NCI-H524 (cell line): ENCODE results near the gene AP1M1.
A peak's percentile ranks its signal among the peaks of the same experiment; 100 is the strongest.

Experiments
- DNase-seq, 2 experiments: peaks; one replicate each; lab custom pipeline; 2025; lab: John Stamatoyannopoulos, UW

AP1M1 gene

DNA sequence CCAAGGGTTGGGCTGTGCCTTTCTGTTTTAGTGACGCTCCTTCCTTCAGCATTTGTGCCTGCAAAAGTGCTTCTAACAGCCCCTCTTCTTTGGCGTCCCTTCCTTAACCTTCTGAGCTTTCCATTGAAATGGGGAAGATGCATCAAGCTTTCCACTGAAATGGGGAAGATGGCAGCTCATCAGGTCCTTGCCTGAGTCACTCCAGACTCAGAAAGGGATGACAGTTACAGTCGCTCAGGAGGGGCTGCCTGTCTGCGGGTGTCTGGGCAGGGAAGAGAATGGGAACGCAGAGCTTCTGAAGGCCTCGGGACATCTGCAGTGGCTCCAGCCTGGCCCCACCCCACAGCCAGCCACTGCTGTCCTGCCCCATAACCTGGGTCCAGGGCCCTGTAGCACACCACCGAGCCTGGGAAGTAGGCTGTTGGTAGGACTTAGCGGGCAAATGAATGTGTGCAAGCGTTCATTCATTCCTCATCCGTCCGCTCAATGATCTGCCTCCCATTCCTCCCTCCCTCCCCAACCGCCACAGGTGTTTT lies 9.8 kb downstream of the AP1M1 start:
- DNase-seq, result no peak

GRCh38 chr19:16208064-16208759 lies 10.5 kb downstream of the AP1M1 start:
- no peak for DNase-seq

- DNase-seq, result no peak
Measured at GRCh38 chr19:16208847-16209665, 11.3 kb downstream of the AP1M1 start.

DNA sequence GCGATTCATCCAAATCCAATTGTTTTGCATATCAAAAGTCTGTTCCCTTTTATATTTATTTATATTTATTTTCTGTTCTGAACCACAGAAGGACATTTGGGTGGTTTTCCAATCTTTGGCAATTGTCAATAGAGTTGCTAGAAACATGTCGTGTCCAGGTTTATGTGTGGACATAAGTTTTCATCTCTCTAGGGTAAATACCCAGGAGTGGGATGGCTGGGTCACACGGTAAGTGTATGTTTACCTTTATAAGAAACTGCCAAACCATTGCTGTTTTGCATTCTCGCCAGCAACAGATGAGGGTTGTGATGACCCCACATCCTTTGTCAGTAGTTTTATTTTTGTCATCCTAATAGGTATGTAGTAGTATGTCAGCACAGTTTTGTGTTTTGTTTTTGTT lies 12.5 kb downstream of the AP1M1 start:
- DNase-seq, result no peak

DNA sequence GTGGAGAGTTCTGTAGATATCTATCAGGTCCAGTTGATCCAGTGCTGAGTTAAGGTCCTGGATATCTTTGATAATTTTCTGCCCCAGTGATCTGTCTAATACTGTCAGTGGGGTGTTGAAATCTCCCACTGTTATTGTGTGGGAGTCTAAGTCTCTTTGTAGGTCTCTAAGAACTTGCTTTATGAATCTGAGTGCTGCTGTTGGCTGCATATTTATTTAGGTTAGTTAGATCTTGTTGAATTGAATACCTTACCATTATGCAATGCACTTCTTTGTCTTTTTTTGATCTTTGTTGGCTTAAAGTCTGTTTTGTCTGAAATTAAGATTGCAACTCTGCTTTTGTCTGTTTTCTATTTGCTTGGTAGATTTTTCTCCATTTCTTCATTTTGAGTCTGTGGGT lies 15.4 kb downstream of the AP1M1 start:
- no peak for DNase-seq

- DNase-seq, result peak; percentile 95 to 97
Measured at GRCh38 chr19:16216744-16217670, 19.3 kb downstream of the AP1M1 start.

DNA sequence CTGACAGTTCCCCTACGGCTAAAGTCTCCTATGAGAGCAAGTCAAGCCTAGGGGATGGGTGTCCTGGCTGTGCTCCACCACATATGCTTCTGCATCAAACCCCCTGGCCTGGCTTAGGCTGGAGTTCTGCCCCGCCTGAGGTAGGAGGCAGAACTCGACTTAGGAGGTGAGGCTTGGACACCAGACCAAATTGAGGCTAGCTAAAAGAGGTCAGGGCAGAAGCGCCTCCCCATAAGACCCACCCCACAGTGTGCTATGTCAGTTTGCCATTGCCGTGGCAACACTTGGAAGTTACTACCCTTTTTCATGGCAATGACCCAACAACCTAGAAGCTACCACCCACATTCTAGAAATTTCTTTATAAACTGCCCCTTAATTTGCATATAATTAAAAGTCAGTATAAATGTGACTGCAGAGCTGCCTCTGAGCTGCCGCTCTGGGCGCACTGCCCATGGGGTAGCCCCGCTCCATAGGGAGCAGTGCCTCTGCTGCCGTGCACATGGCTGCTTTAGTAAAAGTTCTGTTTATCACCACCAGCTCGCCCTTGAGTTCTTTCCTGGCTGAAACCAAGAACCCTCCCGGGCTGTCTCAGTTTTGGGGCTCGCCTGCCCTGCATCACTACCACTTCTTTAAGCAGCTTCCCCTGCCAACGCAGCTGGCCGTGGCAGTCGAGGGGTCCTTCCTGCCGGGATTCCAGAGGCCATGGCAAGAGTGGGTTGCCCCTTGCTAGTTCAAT lies 20.2 kb downstream of the AP1M1 start:
- no peak for DNase-seq

GRCh38 chr19:16218851-16219250 lies 21.1 kb downstream of the AP1M1 start:
- DNase-seq, result no peak

DNA sequence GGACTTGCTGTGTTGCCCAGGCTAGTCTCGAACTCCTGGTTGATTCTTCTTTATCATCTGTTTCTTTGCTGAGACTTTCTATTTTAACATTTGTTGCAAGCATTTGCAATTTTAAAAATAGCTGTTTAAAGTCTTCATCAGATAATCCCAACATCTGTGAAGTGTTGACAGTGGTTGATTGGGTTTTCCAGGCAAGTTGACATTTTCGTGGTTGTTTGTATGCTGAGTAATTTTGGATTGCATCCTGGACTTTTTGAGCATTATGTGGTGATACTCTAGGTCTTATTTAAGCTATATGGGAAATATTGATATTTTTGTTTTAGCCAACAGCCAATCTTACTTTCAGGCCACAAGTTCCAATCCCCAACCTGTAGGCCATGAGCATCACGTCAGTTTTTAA lies 25.1 kb downstream of the AP1M1 start:
- DNase-seq, result no peak

DNA sequence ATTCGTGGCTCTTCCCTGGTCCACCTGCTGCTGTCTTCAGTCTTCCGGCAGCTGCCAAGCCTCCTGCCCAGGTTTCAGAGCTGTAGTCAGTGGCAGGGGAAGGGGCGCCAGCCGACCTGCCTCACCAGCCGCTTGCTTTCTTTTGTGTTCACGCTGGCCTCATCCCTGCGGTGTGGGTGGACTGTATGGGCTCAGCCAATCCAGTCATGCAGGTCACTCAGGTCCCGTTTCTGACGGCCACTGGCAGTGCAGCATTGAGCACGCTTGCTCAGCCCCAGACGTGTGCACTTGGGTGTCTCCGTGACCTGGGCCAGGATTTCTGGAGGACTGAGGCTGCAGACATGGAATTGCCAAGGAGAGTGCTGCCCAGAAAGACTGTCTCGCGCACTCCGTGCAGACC lies 26.0 kb downstream of the AP1M1 start:
- no peak for DNase-seq

DNA sequence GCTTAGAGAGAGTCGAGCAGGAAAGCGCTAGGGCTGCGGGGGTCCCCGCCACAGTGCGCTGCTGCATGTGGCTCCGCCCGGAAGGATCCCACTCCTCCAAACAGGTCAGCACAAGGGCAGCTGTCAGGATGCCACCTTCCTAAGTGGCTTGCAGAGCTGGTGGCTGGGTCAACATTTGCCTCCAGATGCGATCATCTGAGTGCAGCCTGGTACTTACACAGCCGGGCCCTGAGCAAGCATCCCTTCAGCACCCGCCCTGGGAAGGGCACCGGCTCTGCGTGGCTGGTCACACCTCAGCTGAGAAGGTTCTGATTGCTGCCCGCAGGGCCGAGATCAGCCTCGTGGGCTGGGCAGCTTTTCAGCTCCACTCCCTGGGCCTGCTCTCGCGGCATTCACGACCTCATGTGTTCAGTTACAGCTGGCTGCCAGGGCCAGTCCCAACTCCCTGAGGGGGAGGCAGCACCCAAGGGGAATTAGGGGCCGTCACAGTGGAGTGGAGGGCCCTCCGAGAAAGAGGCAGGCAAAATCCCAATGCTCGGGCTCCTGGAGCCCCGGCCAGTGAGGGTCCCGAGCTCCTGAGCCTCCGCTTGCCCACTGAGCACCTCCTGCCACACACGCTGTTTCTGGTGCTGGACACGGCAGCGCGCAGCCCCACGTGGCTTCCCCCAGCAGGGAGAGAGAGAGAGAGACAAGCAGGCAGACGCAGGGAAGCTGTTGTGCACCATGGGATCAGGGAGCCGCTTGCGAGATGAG lies 26.8 kb downstream of the AP1M1 start:
- DNase-seq, result no peak

DNA sequence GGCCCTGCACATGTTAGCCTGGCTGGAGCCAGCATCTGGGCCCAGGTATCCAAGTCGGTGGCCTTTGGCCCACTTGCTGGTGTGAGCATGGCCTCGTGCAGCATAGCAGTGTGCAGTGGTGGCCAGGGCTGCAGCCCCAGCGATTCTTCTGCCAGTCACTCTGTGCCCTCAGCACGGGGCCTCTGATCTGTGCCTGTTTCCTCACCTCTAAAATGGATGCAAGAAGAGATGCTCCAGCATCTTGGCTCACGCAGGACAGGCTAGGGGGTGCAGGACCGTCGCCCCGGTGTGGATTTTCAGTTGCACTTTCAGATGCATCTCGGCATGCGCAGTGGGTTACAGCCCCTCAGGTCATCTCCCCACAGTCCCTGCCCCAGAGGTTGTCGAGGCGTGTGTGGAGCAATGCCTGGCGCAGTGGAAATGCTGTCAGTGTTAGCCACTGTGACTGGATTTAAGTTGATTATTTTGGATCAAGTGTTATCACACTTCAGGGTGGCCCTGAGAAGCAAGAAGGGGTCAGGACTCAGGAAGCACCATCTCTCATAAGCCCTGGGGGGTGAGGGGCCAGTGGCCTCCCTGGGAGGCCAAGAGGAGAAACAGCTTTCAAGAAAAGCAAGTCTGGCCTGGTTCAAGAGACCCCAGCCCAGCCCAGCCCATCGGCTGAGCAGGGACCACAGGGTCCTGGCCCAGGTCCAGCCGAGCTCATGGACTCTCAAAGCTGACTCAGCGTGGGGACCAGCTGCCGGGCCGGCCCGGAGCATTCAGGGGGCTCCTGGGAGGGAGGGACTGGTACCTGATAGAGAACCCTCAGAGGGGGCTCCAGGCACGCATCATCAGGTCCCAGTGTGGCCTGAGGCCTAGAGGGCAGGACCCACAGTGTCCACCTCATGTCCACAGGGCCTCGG lies 27.8 kb downstream of the AP1M1 start:
- no peak for DNase-seq

DNA sequence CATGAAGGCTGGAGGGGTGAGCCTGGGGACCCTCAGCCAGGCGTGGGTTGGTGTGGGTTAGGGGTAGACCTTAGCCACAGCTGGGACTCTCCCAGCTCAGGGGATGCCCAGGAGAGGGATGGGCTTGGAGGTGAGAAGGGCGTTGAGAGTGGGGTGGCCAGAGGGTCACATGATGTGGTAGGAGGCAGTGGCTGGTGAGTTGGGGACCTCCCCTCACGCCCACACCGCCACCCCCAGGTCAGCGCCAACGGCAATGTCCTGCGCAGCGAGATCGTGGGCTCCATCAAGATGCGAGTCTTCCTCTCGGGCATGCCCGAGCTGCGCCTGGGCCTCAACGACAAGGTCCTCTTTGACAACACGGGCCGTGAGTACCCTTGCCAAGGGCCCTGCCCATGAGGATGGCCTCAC lies 28.5 kb downstream of the AP1M1 start:
- DNase-seq, result no peak

DNA sequence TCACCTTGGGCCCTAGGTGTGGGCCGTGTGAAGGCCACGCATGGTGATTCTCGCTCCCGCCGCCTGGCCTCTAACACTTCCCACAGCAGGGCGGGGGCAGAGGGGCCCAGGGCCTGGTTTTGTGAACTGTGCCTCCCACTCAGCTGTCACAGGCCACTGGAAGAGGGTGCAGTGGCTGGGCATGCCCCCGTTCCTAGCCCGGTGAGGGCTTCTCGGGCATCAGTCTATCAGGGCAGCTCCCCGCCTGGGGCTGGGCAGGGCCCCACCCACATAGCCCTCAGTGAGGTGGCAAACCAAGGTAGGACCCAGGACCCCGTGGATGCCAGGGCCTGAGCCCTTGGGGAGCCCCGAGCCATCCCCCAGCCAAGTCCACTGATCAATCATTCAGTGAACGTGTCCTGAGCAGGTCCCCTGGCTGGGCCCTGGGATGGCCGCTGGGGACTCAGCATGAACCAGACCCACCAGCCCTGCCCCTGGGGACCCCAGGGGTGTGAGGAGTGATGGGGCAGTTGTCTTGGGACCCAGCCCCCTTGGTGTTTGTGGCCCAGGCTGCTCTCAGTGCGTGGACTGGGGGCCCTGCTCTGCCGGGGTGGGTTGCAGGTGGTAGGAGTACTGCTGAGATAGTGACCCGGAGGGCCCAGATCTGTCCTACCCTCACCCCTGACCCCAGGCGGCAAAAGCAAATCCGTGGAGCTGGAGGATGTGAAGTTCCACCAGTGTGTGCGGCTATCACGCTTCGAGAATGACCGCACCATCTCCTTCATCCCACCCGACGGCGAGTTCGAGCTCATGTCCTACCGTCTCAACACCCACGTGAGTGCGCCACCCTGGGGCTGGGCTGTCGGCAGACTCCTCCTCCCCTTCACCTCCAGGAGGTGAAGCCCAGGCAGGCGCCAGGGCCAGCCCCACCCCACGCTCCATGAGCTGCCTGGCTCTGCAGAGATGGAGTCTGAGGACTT lies 29.4 kb downstream of the AP1M1 start:
- DNase-seq, result no peak

- DNase-seq, result no peak
Measured at GRCh38 chr19:16227837-16228636, 30.3 kb downstream of the AP1M1 start.

GRCh38 chr19:16228637-16229321 lies 31.1 kb downstream of the AP1M1 start:
- DNase-seq, result no peak

GRCh38 chr19:16229322-16229641 lies 31.6 kb downstream of the AP1M1 start:
- no peak for DNase-seq
